22Rv1 (cell line): ENCODE results near the gene PLCH2.

Experiments
- H3K27ac ChIP-seq: fragments of 450-650 bp; 2 replicates; pipeline ENCODE4 v1.5.1; 2017
- ZFX ChIP-seq: fragments of 450-650 bp; IDR thresholded peaks from 2 replicates; pipeline ENCODE4 v1.6.1; 2017; ENCODE audit warnings: antibody characterized with exemption, borderline replicate concordance
- TF ChIP-seq, protein P1 (sequence below): fragments of 450-650 bp; IDR thresholded peaks from 2 replicates; pipeline ENCODE4 v1.5.1; 2017; ENCODE audit warnings: mild to moderate bottlenecking

Gene PLCH2, protein sequence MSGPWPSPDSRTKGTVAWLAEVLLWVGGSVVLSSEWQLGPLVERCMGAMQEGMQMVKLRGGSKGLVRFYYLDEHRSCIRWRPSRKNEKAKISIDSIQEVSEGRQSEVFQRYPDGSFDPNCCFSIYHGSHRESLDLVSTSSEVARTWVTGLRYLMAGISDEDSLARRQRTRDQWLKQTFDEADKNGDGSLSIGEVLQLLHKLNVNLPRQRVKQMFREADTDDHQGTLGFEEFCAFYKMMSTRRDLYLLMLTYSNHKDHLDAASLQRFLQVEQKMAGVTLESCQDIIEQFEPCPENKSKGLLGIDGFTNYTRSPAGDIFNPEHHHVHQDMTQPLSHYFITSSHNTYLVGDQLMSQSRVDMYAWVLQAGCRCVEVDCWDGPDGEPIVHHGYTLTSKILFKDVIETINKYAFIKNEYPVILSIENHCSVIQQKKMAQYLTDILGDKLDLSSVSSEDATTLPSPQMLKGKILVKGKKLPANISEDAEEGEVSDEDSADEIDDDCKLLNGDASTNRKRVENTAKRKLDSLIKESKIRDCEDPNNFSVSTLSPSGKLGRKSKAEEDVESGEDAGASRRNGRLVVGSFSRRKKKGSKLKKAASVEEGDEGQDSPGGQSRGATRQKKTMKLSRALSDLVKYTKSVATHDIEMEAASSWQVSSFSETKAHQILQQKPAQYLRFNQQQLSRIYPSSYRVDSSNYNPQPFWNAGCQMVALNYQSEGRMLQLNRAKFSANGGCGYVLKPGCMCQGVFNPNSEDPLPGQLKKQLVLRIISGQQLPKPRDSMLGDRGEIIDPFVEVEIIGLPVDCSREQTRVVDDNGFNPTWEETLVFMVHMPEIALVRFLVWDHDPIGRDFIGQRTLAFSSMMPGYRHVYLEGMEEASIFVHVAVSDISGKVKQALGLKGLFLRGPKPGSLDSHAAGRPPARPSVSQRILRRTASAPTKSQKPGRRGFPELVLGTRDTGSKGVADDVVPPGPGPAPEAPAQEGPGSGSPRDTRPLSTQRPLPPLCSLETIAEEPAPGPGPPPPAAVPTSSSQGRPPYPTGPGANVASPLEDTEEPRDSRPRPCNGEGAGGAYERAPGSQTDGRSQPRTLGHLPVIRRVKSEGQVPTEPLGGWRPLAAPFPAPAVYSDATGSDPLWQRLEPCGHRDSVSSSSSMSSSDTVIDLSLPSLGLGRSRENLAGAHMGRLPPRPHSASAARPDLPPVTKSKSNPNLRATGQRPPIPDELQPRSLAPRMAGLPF (N-terminal part only)

DNA sequence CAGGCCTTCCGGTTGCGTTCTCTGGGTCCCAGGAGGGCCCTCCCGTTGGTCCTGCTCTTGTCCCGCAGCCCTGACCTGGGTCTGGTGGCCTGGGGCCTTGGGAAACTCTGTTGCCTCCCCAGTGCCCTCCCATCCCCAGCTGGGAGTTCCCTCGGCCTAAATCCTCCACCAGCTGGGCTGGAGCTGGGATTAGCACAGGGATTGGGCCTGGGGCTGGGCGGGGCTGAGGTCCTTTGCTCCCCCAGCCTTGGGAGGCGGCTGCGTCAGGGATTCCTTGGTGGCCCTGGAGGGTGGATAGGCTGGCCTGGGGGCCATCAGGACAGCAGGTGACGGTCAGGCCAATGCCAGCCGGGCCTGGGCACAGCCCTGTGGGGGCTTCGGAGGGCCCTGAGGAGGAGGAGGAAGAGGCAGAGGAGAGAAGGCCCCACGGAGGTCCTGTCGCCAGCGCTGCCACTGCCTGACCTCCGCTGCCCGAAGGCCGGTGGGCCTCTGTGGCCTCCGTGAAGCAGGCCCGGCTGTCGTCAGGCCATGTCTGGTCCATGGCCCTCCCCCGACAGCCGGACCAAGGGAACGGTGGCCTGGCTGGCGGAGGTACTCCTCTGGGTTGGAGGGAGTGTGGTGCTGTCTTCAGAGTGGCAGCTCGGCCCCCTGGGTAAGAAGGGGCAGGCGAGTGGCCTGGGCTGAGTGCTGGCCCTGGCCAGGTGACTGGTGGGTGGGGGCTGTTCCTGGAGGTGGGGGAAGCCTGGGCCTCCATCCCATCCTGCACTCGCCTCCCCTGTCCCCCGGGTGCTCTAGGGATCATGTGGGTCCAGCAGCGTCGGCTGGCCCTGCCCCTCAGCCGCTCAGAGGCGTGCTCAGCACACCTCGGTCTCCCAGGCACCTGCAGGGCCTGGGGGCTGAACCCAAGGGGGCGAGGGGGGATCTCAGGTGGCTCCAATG, at the start of gene PLCH2:
Gene PLCH2 (plus strand): TSS at position 229 of the 939 bp plus-strand sequence. CDS start 300 bp downstream, at position 529.
- H3K27ac ChIP-seq: no peak within 1 kb of the TSS
- TF ChIP-seq, protein P1, sequence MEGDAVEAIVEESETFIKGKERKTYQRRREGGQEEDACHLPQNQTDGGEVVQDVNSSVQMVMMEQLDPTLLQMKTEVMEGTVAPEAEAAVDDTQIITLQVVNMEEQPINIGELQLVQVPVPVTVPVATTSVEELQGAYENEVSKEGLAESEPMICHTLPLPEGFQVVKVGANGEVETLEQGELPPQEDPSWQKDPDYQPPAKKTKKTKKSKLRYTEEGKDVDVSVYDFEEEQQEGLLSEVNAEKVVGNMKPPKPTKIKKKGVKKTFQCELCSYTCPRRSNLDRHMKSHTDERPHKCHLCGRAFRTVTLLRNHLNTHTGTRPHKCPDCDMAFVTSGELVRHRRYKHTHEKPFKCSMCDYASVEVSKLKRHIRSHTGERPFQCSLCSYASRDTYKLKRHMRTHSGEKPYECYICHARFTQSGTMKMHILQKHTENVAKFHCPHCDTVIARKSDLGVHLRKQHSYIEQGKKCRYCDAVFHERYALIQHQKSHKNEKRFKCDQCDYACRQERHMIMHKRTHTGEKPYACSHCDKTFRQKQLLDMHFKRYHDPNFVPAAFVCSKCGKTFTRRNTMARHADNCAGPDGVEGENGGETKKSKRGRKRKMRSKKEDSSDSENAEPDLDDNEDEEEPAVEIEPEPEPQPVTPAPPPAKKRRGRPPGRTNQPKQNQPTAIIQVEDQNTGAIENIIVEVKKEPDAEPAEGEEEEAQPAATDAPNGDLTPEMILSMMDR: no peak
- TF ChIP-seq ZFX: no peak

DNA sequence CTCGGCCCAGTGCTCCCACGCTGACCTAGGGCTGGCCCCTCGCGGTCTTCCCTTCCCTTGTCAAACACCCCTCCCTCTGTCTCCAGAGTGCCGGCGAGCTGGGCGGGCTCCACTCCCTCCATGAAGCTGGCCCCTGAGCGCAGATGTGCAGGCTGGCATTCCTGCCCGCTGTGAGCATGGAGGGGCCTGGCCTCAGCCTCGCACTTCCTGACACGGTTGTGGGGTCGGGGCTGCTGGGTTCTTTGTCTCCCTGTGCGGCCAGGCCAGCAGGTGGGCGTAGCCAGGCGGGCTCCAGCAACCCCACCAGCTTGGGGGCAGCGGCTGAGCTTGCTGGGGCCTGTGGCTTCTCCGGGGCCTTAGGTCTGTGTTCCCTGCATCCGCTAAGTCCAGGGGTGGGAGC, 49.5 kb upstream of the PLCH2 start:
- TF ChIP-seq, protein P1: no peak
- TF ChIP-seq ZFX: no peak
- H3K27ac ChIP-seq: no peak overlapping the region

DNA sequence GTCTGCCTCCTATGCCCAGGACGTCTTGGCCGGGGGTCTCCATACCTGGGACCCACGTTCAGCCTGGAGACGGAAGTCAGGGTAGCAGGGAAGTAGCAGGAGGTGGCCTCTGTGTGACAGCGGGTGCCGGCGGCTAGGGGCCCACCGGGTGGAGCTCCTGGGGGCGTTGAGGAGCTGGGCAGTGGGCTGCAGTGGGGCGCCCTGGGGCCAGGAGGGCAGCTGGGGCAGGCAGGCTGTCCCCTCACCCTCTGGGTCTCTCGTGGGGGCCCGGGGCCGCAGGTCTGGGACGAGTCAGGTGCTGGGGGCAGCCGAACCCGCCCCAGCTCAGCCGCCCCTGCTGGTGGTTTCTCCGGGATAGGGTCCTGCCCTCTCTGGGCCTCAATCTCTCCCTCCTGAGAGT, 49.0 kb upstream of the PLCH2 start:
- TF ChIP-seq, protein P1: no peak
- TF ChIP-seq ZFX: no peak
- H3K27ac ChIP-seq: no peak overlapping the region

DNA sequence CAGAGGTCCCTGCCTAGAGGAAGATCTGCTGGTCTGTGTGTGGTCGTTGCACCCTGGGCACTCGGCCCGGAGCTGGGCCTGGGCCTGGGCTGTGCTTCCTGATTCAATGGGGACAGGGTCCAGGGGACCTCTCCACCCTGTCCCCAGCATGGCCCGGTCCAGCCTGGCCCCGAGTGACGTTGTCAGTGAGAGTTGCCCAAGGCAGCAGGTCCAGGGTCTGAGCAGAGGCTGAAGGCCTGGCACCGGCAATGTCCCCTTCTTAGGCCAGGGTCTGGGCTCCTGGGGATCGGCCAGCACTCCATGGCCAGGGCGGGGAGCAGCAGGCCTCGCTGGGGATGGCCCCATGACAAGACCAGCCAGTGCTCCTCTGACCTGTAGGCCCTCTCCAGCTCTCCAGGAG, 48.1 kb upstream of the PLCH2 start:
- H3K27ac ChIP-seq: no peak overlapping the region
- TF ChIP-seq, protein P1: no peak
- no peak for TF ChIP-seq ZFX

DNA sequence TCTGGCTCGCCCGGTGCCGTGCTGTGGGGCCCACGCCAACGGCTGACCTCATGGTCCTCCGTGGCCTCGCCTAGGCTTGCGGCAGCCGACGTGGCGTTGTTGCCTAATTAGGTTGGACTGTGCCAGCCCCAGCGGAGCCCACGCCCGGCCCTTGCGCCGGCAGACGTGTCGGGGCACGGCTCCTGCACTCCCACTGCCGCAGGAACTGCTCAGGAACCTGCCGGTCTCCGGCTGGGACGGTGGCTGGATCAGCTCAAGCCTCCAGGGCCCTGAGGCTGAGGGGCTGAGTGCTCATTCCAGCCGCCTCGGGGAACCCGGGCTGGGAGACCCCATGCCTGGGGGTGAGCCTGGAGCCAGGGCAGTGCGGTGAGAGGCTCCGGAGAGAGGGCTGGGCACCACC, 47.6 kb upstream of the PLCH2 start:
- TF ChIP-seq, protein P1: no peak
- no peak for TF ChIP-seq ZFX
- H3K27ac ChIP-seq: no peak overlapping the region

DNA sequence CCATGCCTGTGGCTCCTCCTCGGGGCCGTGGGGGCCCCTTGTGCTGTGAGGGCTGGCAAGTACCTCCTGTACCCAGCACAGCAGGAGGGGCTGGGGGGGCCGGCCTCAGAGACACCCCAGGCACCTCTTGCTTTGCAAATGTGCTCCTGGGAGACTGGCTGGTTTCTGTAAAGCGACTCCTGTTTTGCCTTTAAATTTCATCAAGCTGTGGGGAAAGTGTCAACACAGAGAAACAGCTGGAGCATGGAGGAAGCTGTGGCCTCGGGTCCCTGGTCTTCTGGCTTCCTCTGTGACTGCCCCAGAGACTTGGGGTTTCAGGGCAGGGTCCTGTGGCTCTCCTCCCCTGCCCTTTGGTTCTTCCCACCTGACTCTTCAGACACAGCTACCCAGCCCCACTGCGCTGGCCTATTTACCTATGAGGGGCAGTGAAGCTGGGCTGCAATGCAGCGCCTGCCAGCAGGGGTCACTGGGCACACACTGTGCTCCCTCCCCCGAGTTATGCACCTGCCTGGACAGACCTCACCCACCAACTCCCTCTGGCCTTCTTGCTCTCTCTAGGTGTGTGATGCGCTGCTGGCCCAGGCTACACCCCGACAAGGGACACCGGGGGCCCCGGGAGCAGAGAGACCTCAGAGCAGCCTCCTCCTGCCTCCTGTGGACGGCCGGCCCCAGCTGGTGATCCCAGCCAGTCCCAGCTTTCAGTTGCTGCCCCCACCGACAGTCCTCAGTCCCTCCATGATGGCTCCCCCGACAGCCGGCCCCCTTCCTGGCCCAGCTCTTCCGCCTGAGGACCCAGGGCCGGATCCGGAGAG, 46.1 kb upstream of the PLCH2 start:
- TF ChIP-seq, protein P1: peak; percentile 45
- no peak for TF ChIP-seq ZFX
- no peak overlapping the region for H3K27ac ChIP-seq
